ENCODE results near the gene ENOX1.

ENOX1 gene

DNA sequence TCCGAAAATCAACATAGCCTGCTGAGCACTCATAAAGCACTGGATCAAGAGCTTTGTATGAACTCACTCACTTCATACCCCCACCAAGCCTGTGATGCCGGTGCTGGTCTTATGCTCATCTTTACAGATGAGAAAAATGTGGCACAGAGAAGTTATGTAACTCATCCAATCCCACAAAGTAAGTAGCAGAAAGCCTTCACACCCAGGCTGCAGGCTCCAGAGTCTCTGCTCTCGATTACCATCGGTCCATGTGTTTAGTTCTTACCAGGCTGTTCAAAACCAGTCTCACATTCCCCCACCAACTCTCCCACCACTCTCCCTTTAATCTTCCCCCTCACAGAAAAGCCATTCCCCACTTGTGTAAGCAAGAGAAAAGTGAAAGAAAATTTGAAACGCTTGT lies 487.4 kb downstream of the ENOX1 start:
- DNase-seq, result no peak

DNA sequence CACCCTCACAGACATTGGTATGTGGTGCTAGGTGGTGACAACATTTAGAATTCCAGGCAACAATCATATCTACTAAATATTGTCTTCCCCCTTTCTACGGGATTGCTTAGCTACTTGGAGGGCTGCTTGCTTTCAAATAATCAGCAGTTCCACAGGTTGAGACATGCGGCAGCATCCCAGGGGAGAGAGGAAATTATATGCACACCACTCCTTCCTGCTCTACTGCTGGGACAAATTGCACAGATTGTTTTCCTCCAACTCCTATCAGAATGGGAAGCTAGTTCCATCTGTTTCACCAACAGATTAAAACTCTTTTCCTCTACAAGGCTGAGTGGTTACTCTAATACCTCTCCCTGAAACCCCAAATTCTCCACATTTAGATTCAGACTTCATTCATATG lies 488.0 kb downstream of the ENOX1 start:
- no peak for DNase-seq

DNA sequence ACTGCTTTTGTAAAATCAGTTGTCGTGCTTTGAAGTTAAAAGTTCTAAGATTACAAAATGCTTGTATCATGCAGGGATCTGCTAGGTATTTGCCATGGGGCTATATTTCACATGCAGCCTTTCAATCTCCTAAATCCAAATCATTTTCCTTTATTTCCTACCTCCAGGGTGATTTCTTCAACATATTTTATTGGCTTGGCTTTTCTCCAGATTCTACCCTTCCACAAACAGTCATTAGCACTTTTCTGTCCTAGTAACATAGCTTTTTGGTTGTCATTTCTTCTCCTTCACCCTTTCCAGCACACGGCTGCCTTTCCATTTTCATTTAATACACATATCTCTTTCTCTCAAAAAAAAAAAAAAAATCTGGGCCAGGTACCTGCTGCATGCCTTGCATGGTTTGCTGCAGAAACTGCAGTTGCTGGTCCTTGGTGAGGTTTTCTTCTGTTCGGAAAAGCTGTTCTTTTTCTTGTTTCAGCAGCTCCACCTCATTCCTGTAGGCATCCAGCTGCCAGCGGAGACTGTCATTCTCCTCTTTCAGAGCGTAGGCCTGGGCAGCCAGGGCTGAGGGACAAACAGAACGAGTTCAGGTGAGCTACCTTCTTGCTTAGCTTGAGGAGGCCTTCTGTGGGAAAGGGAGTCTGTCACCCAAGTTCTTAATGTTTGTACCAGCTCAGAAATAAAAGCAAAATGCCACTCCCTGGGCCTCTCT lies 488.6 kb downstream of the ENOX1 start:
- DNase-seq, result no peak

- no peak for DNase-seq
Observed at GRCh38 chr13:43295825-43296564, 490.8 kb downstream of the ENOX1 start.

GRCh38 chr13:43295321-43295720 lies 491.5 kb downstream of the ENOX1 start:
- DNase-seq, result no peak

GRCh38 chr13:43294412-43294811 lies 492.4 kb downstream of the ENOX1 start:
- DNase-seq, result no peak

DNA sequence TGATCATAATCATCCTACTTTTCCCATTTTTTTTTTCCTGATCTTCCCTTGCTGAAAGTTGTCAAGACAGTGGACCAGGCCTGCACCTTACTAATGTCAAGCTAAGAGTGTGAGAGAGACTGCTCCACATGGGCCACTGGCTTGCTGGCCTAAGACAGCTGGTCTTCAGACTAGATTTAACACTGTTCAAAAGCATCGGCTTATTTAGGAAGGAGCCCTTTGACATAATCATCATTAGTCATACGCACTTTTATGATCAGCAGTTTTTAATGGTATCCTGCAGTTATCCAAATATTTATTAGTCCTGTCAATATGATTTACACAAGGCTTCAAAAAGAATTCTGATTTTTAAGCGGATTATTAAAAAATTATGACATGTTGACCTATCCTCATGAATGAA lies 492.8 kb downstream of the ENOX1 start:
- no peak for DNase-seq

DNA sequence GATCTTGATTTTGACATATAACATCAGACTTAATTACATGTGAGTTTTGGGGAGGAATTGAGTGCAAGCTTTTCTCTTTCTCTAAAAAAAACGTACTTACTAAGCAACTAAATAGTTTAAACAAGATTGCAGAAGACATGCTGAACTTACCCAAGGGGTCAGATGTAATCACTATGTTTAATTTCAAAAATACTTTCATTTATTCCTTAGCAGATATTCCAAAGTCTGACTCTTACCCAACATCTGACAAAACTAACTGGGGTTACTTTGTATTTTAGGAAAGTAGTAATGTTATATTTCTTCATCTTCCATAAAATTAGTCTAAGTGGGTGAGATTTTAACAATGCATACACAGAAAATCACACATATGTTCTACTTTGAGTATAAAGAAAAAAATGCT lies 493.2 kb downstream of the ENOX1 start:
- no peak for DNase-seq

- DNase-seq, result no peak
Observed at GRCh38 chr13:43293008-43293407, 493.8 kb downstream of the ENOX1 start.

DNA sequence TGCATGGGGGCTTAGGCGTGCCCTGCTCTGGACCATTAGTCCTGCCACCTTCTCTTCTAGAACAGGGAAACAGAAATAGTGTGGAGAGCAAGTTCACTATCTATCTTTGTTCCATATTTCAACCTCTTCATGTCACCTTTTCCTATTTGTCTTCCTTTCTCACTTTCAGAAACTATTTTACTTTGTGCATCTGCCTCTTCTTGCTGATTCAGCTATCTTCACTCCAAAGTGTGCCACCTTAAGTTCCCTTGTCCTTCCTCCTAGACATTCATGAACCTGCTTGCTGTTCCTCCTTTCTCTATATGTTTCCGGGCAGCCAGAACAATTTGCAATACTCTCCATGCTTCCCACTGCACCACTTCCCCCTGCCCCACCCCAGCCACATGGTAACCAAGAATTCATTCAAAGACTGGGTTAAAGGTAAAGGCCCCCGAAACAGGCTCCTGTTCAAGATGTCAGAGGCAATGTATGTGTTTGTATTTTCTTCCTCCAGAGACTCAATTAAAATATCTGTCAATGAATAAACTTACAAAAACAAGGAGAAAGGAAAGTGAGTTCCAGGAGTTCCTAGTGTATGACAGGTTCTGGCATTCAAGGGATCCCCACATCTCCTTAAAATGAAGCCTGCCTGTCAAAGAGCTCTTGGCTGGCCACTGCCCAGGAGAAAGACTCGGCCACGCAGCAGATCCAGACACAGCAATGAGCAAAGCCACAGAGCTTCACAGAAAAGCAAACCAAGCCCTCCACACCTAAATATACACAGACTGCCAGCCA lies 495.3 kb downstream of the ENOX1 start:
- DNase-seq, result no peak

GRCh38 chr13:43289470-43290255 lies 497.1 kb downstream of the ENOX1 start:
- no peak for DNase-seq

DNA sequence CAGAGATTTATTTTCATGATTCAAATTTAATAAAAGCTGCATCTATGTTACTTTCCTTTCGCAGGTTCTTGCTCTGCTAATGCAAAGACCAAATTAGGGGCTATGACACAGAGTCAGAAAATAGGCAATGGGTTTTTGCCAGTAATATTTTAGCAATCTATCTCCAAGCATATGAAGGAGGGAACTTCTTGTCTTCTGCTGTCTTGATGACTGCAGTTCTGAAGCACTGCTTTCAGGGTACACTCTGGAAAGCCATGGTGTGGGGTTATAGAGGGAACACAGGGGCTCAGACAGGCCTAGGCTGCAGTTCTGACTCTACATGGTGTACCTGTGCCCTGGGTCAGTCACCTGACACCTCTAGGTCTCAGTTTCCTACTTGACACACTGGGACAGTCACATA lies 500.0 kb downstream of the ENOX1 start:
- no peak for DNase-seq

GRCh38 chr13:43285933-43286597 lies 500.7 kb downstream of the ENOX1 start:
- no peak for DNase-seq

DNA sequence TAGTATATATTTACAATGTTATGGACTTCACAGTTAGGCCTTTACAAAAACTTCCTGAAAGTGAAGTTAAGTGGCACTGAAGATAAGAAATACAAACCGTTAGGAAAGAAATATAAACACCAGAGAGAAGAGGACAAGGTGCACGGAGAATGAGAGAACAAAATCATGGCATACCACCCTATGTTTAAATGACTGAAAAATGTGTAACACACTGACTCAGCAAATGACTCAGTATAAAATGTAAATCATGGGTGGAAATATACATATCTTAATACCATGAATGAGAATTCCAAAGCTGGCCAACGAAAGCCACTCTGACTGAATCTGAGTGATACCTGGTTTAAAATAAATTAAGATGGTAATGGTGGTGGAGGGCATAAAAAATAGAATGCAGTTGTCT lies 502.6 kb downstream of the ENOX1 start:
- DNase-seq, result no peak

- DNase-seq, result no peak
Observed at GRCh38 chr13:43279696-43280095, 507.1 kb downstream of the ENOX1 start.

- DNase-seq, result no peak
Observed at GRCh38 chr13:43278127-43278526, 508.6 kb downstream of the ENOX1 start.

- no peak for DNase-seq
Observed at GRCh38 chr13:43277142-43277541, 509.6 kb downstream of the ENOX1 start.

GRCh38 chr13:43274881-43275280 lies 511.9 kb downstream of the ENOX1 start:
- no peak for DNase-seq

- no peak for DNase-seq
Observed at GRCh38 chr13:43273362-43273761, 513.4 kb downstream of the ENOX1 start.

- DNase-seq, result no peak
Observed at GRCh38 chr13:43272851-43273250, 513.9 kb downstream of the ENOX1 start.

GRCh38 chr13:43271152-43271551 lies 515.6 kb downstream of the ENOX1 start:
- no peak for DNase-seq

DNA sequence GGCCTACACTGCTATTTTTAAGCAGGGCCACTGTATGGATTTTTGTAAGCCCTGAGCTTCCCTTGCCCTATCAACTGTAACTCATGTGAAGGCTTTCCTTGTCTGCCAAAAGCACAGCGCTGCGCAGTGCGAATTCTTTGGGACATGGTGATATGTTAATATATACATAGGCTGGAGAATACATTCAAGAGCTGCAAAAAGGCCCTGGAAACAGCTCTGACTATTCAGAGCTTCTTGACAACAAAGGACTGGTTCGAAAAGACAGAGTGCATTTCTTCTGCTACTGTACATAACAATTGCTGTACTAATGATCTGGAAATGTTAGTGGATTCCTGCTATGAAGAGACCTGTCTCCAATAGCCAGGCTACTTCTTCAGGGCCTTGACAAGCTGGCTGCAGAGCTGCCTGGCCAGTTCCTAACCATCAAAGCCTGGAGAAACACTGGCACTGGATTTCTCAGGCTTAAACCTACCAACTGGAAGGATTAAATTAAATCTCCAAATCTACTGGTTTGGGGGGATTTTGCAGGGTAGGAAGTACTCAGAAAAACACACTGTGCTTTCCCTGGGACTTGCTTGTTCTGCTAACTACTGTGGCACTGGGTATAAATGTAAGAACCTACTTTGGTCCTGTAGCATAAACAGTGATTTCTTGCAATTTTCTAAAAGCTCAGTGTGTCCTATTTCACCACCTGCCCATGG lies 516.5 kb downstream of the ENOX1 start:
- no peak for DNase-seq
